RWPE1 (cell line): ENCODE data around the gene ADA.

Experiments used
- CTCF ChIA-PET: fragments of 350-600 bp; sonication (Branson Sonifier 250); formaldehyde crosslinking; extraction: SDS; loops from one replicate; lab custom pipeline; 2021; lab: Yijun Ruan, JAX
- POLR2A ChIA-PET: fragments of 400-600 bp; formaldehyde crosslinking; extraction: SDS; loops from one replicate; lab custom pipeline; 2020; ENCODE audit warnings: antibody characterized with exemption; ENCODE audit not compliant: low non-redundant PET; lab: Yijun Ruan, JAX
- DNase-seq: peaks from one replicate; pipeline ENCODE4 v3.0.0; 2012; ENCODE audit warnings: low spot score
- H3K27ac ChIP-seq: fragments of 450-650 bp; 2 replicates; pipeline ENCODE4 v1.5.1; 2017
- CTCF ChIP-seq: fragments of 450-650 bp; conservative IDR thresholded peaks from 2 replicates; pipeline ENCODE4 v1.5.1; 2017; ENCODE audit warnings: low read depth, mild to moderate bottlenecking

ADA gene

GRCh38 chr20:44653546-44653945 is 2.0 kb upstream of the ADA start:
- no peak for DNase-seq
- no peak for TF ChIP-seq CTCF
- no peak overlapping the region for H3K27ac ChIP-seq
- CTCF ChIA-PET: interaction anchor here (0.6 to 1.5 kb wide), 4 partner anchors 11 to 395 kb away, joined by 4 to 8 read pairs (median 6); no protein-coding TSS in a partner anchor
- POLR2A ChIA-PET: interaction anchor here (0.6 to 0.7 kb wide), 2 partner anchors 36 to 115 kb away, joined by 3 read pairs; no protein-coding TSS in a partner anchor

GRCh38 chr20:44651434-44651683 is 140 bp downstream of the ADA start:
- peak overlapping the region; percentile 93 for H3K27ac ChIP-seq
- ChIA-PET POLR2A (interaction anchor here (0.6 kb wide), 1 partner anchor 166 kb away, joined by 9 read pairs; no protein-coding TSS in a partner anchor), CTCF (interaction anchor here (0.6 to 3.6 kb wide), 2 partner anchors 32 to 221 kb away, joined by 3 to 20 read pairs; no protein-coding TSS in a partner anchor)
- DNase-seq: no peak
- no peak for TF ChIP-seq CTCF

- peak overlapping the region; percentile 93 for H3K27ac ChIP-seq
- no peak for TF ChIP-seq CTCF
- ChIA-PET CTCF (interaction anchor here (0.6 to 3.6 kb wide), 5 partner anchors 16 to 220 kb away, joined by 3 to 20 read pairs (median 4); no protein-coding TSS in a partner anchor), POLR2A (no interaction called here)
- DNase-seq: no peak
Observed at GRCh38 chr20:44650771-44651433, 597 bp downstream of the ADA start.

GRCh38 chr20:44649976-44650375 is 1.5 kb downstream of the ADA start:
- DNase-seq: no peak
- POLR2A ChIA-PET: no interaction called here
- H3K27ac ChIP-seq: peak overlapping the region; percentile 93
- no peak for TF ChIP-seq CTCF
- CTCF ChIA-PET: interaction anchor here (0.6 to 3.6 kb wide), 5 partner anchors 10 to 186 kb away, joined by 3 to 20 read pairs (median 5); no protein-coding TSS in a partner anchor

GRCh38 chr20:44649126-44649525 is 2.4 kb downstream of the ADA start:
- ChIA-PET CTCF (interaction anchor here (0.5 to 3.6 kb wide), 4 partner anchors 14 to 146 kb away, joined by 3 to 20 read pairs (median 5); no protein-coding TSS in a partner anchor), POLR2A (no interaction called here)
- DNase-seq: no peak
- H3K27ac ChIP-seq: peak overlapping the region; percentile 93
- no peak for TF ChIP-seq CTCF

- ChIA-PET POLR2A (no interaction called here), CTCF (interaction anchor here (1.4 kb wide), 1 partner anchor 37 kb away, joined by 5 read pairs; no protein-coding TSS in a partner anchor)
- peak overlapping the region; percentile 93 for H3K27ac ChIP-seq
- DNase-seq: no peak
- TF ChIP-seq CTCF: no peak
Observed at GRCh38 chr20:44648579-44648978, 2.9 kb downstream of the ADA start.
